Lower leg skin (tissue), 4 donors: ENCODE results near the gene OPRM1. TPM values are rescaled to one million over a fixed set of nuclear protein-coding genes. Genes with fewer than 3 reads are reported as not detected.
"Not testable (repeated sequence)": the region's sequence is repeated elsewhere in the genome, so short reads cannot be mapped to it uniquely, and the experiment has no call there.

ENCODE experiments used
- DNase-seq, 2 donors: peaks; one replicate each; pipeline ENCODE4 v3.0.0-alpha.2; 2019; ENCODE audit warnings: low spot score in 2 of 2
- H3K4me3 ChIP-seq: fragments of 200-600 bp; sonication (generic); 2 replicates; pipeline ENCODE4 v1.5.1; 2017; ENCODE audit warnings: mild to moderate bottlenecking, low read depth; ENCODE audit not compliant: poor library complexity, severe bottlenecking
- POLR2A ChIP-seq, 2 donors: fragments of 450-650 bp; IDR thresholded peaks; one replicate each; pipeline ENCODE4 v1.6.1; 2016 to 2017; ENCODE audit warnings: antibody characterized with exemption in 2 of 2, mild to moderate bottlenecking in 1 of 2, moderate library complexity in 1 of 2
- WGBS, 2 donors: methylation state at CpG; one replicate each; pipeline ENCODE4 v1.1.5; 2018; 5-methylcytosine and 5-hydroxymethylcytosine counted together
- intact Hi-C: fragments of 100-400 bp; cut with DNase I; formaldehyde crosslinking; loops from one replicate; pipeline ENCODE4 v1.15.0; 2023; ENCODE audit warnings: low total_unique reads
- total RNA-seq, 4 donors: library from RNA; depleted of rRNA; stranded (reverse); fragments of >200 nt; gene quantifications; one replicate each; pipeline ENCODE4 v1.1.0, GENCODE V29; 2016
- TF ChIP-seq, protein P1 (sequence below), 3 donors: fragments of 450-650 bp; IDR thresholded peaks; one replicate each; pipeline ENCODE4 v1.5.1; 2016; ENCODE audit warnings: antibody characterized with exemption in 3 of 3, mild to moderate bottlenecking in 3 of 3, moderate library complexity in 2 of 3

The OPRM1 gene
- total RNA-seq, 4 donors from 2014 or later: not detected

DNA sequence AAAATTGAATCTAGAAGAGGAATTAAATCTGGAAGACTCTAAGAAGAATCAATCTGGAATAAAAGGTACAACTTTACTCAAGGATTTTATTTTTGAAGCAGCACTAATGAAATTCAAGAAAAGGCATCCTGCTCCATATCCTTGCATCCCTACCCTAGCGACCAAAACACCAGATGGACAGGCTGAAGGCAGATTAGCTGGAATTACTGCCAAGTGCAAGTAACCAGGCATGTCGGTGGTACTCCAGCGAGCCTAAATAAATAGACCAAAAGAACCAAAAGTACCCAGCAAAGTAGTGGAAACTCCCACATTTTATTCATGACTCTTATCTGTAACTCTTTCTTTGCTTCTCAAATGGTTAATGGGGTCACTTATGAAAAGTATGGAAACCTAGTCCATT lies 21.0 kb downstream of the OPRM1 start:
- no peak overlapping the region for H3K4me3 ChIP-seq
- DNase-seq: no peak
- TF ChIP-seq, protein P1, sequence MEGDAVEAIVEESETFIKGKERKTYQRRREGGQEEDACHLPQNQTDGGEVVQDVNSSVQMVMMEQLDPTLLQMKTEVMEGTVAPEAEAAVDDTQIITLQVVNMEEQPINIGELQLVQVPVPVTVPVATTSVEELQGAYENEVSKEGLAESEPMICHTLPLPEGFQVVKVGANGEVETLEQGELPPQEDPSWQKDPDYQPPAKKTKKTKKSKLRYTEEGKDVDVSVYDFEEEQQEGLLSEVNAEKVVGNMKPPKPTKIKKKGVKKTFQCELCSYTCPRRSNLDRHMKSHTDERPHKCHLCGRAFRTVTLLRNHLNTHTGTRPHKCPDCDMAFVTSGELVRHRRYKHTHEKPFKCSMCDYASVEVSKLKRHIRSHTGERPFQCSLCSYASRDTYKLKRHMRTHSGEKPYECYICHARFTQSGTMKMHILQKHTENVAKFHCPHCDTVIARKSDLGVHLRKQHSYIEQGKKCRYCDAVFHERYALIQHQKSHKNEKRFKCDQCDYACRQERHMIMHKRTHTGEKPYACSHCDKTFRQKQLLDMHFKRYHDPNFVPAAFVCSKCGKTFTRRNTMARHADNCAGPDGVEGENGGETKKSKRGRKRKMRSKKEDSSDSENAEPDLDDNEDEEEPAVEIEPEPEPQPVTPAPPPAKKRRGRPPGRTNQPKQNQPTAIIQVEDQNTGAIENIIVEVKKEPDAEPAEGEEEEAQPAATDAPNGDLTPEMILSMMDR (IDR thresholded peaks at IDR 0.05): no peak
- no peak for TF ChIP-seq POLR2A (IDR thresholded peaks at IDR 0.05)
- WGBS, 2 donors: 82 to 84% methylated on average over 3 of the region's 3 CpGs
- intact Hi-C loops: no loop called here

- no peak overlapping the region for H3K4me3 ChIP-seq
- no peak for TF ChIP-seq POLR2A (IDR thresholded peaks at IDR 0.05)
- TF ChIP-seq, protein P1 (IDR thresholded peaks at IDR 0.05): no peak
- intact Hi-C loops: no loop called here
- WGBS, 2 donors: 70 to 73% methylated on average over 2 of the region's 2 CpGs
- DNase-seq: no peak
Observed at GRCh38 chr6:154070041-154070440, 31.0 kb downstream of the OPRM1 start.

GRCh38 chr6:154070657-154071056 lies 31.6 kb downstream of the OPRM1 start:
- TF ChIP-seq POLR2A (IDR thresholded peaks at IDR 0.05): no peak
- TF ChIP-seq, protein P1 (IDR thresholded peaks at IDR 0.05): no peak
- intact Hi-C loops: no loop called here
- WGBS, 2 donors: 68 to 71% methylated on average over 1 of the region's 1 CpG
- DNase-seq: no peak
- H3K4me3 ChIP-seq: no peak overlapping the region

DNA sequence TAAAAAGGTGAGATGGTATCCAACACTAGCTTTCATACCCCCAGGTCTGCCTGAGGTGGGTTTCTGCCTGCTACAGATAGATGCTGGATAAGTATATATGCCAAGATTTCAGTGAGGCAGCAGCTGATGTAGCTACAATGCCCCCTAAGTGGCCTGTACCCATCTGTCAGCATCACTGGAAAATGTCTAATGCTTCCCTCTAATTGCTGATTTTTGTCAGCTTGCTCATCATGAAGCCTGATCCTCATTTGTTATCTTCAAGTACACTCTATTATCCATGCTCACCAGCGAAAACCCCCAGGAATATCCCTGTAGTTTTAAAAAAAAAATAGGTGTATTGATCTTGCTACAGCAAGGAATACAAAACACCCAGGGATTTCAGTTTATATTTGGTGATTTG lies 32.2 kb downstream of the OPRM1 start:
- 73 to 76% methylated on average over 1 of the region's 1 CpG for WGBS, 2 donors
- intact Hi-C loops: no loop called here

DNA sequence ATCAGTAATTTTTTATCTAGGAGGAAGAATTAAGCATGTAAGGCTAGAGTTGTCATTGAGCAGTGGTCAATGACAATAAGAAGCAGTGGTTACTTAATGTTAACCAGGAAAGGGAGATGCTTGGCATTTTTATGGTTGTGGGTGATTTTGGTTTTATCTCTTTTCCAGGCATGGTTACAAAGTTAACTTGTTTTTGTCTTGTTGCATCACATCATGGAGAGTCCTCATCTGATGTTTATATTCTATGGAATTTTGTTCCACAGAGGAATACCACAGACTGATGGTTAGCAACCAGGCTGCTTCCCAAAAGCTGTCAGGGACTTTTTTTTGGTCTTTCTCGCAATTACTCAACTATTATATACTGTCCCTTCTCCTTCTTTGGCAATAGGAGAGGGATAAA lies 32.7 kb downstream of the OPRM1 start:
- TF ChIP-seq, protein P1 (IDR thresholded peaks at IDR 0.05): no peak
- no peak for TF ChIP-seq POLR2A (IDR thresholded peaks at IDR 0.05)
- no peak overlapping the region for H3K4me3 ChIP-seq
- no peak for DNase-seq
- 74 to 76% methylated on average over 1 of the region's 1 CpG for WGBS, 2 donors
- intact Hi-C loops: no loop called here

More for the DNA sequence above, 32.2 kb downstream of the OPRM1 start:
- no peak for DNase-seq
- no peak overlapping the region for H3K4me3 ChIP-seq
- TF ChIP-seq, protein P1 (IDR thresholded peaks at IDR 0.05): no peak
- TF ChIP-seq POLR2A (IDR thresholded peaks at IDR 0.05): no peak

GRCh38 chr6:154078596-154078995 lies 39.6 kb downstream of the OPRM1 start:
- H3K4me3 ChIP-seq, DNase-seq, intact Hi-C loops: not testable (repeated sequence)
- 83 to 89% methylated on average over 2 of the region's 2 CpGs for WGBS, 2 donors
